Trophoblast cell (in vitro differentiated cells and primary cell): Measurements from ENCODE around the gene STRADA.
"Not testable (repeated sequence)": the region's sequence is repeated elsewhere in the genome, so short reads cannot be mapped to it uniquely, and the experiment has no call there.

Experiments used
- DNase-seq, 2 donors: peaks; one replicate each; pipeline ENCODE4 v3.0.0-alpha.2; 2016
- H2AFZ ChIP-seq: 2 replicates; pipeline ENCODE4 v1.6.1; 2013; ENCODE audit warnings: low read length, moderate library complexity, mild to moderate bottlenecking; ENCODE audit not compliant: insufficient read depth, poor library complexity
- H2AK5ac ChIP-seq: 2 replicates; pipeline ENCODE4 v1.6.1; 2013; ENCODE audit warnings: mild to moderate bottlenecking, low read length
- H2BK120ac ChIP-seq: 2 replicates; pipeline ENCODE4 v1.6.1; 2013; ENCODE audit warnings: low read length, mild to moderate bottlenecking, moderate library complexity; ENCODE audit not compliant: insufficient read depth, poor library complexity
- H2BK12ac ChIP-seq: 2 replicates; pipeline ENCODE4 v1.6.1; 2013; ENCODE audit warnings: mild to moderate bottlenecking, low read length, moderate library complexity
- H2BK5ac ChIP-seq: 2 replicates; pipeline ENCODE4 v1.6.1; 2013; ENCODE audit warnings: low read length, low read depth, moderate library complexity, mild to moderate bottlenecking; ENCODE audit not compliant: poor library complexity
- H3K14ac ChIP-seq: 2 replicates; pipeline ENCODE4 v1.6.1; 2013; ENCODE audit warnings: mild to moderate bottlenecking, low read length
- H3K18ac ChIP-seq: 2 replicates; pipeline ENCODE4 v1.6.1; 2013; ENCODE audit warnings: mild to moderate bottlenecking, low read length
- H3K23ac ChIP-seq: 2 replicates; pipeline ENCODE4 v1.6.1; 2013; ENCODE audit warnings: low read length
- H3K27ac ChIP-seq: 2 replicates; pipeline ENCODE4 v1.5.1; 2013; ENCODE audit warnings: low read depth, mild to moderate bottlenecking, inconsistent platforms, low read length, moderate library complexity
- H3K27me3 ChIP-seq: 2 replicates; pipeline ENCODE4 v1.6.1; 2013; ENCODE audit warnings: inconsistent platforms, mild to moderate bottlenecking, low read length, moderate library complexity; ENCODE audit not compliant: insufficient read depth
- H3K36me3 ChIP-seq, 2 experiments: 1 replicate in 1 of 2; 2 replicates in 1 of 2; pipeline ENCODE4 v1.6.1; 2013; ENCODE audit warnings: low read length in 2 of 2, mild to moderate bottlenecking in 2 of 2, moderate library complexity in 1 of 2; ENCODE audit not compliant: insufficient read depth in 2 of 2, control insufficient read depth in 1 of 2
- H3K4ac ChIP-seq: 2 replicates; pipeline ENCODE4 v1.6.1; 2013; ENCODE audit warnings: low read depth, mild to moderate bottlenecking, low read length, moderate library complexity
- H3K4me1 ChIP-seq, 2 experiments: 1 replicate in 1 of 2; 2 replicates in 1 of 2; pipeline ENCODE4 v1.6.1; 2013; ENCODE audit warnings: low read length in 2 of 2, mild to moderate bottlenecking in 2 of 2, moderate library complexity in 1 of 2; ENCODE audit not compliant: insufficient read depth in 2 of 2, control insufficient read depth in 1 of 2
- H3K4me2 ChIP-seq: 2 replicates; pipeline ENCODE4 v1.6.1; 2013; ENCODE audit warnings: inconsistent platforms, mild to moderate bottlenecking, low read length, moderate library complexity
- H3K4me3 ChIP-seq: 2 replicates; pipeline ENCODE4 v1.5.1; 2013; ENCODE audit warnings: mild to moderate bottlenecking, low read depth, low read length, inconsistent platforms
- H3K79me1 ChIP-seq: one replicate; pipeline ENCODE4 v1.6.1; 2013; ENCODE audit warnings: low read length
- H3K79me2 ChIP-seq: 2 replicates; pipeline ENCODE4 v1.6.1; 2013; ENCODE audit warnings: low read length, mild to moderate bottlenecking; ENCODE audit not compliant: control insufficient read depth, insufficient read depth, poor library complexity
- H3K9ac ChIP-seq: 2 replicates; pipeline ENCODE4 v1.6.1; 2013; ENCODE audit warnings: mild to moderate bottlenecking, low read length
- H3K9me3 ChIP-seq: 2 replicates; pipeline ENCODE4 v1.6.1; 2013; ENCODE audit warnings: low read depth, mild to moderate bottlenecking, control low read depth, inconsistent platforms, low read length; ENCODE audit not compliant: insufficient read depth
- H4K12ac ChIP-seq: 2 replicates; pipeline ENCODE4 v1.6.1; 2013; ENCODE audit warnings: low read depth, mild to moderate bottlenecking, low read length, moderate library complexity
- H4K8ac ChIP-seq: 2 replicates; pipeline ENCODE4 v1.6.1; 2013; ENCODE audit warnings: low read depth, mild to moderate bottlenecking, low read length, moderate library complexity
- H4K91ac ChIP-seq: one replicate; pipeline ENCODE4 v1.6.1; 2013; ENCODE audit warnings: low read depth, mild to moderate bottlenecking, low read length, moderate library complexity
- WGBS: extraction: QIAGEN DNeasy Blood & Tissue Kit; methylation state at CpG from one replicate; pipeline ENCODE4 v1.1.7; 2013; ENCODE audit warnings: missing lambda C conversion rate; ENCODE audit not compliant: insufficient read length, insufficient coverage; ENCODE audit errors: extremely low coverage; 5-methylcytosine and 5-hydroxymethylcytosine counted together

The STRADA gene

GRCh38 chr17:63740464-63741142 is 996 bp downstream of the STRADA start:
- Histone ChIP-seq H3K9ac (peak overlapping the region; percentile 77), H3K79me1 (peaks cover 8% of the 10 kb centered on the region), H3K9me3 (no peaks in the 10 kb centered on the region), H2AK5ac (peak overlapping the region; percentile 69), H2BK12ac (no peak overlapping the region), H2AFZ (no peak overlapping the region), H4K91ac (no peak overlapping the region), H3K27me3 (no peaks in the 10 kb centered on the region), H3K14ac (peak overlapping the region; percentile 68), H4K8ac (no peak overlapping the region), H4K12ac (peak overlapping the region; percentile 44), H2BK5ac (no peak overlapping the region), H3K23ac (no peak overlapping the region), H3K4ac (no peak overlapping the region), H3K4me2 (peak overlapping the region; percentile 71), H3K36me3 (peaks cover 2 to 3% of the 10 kb centered on the region in 2 experiments), H3K4me1 (peaks cover 2 to 5% of the 10 kb centered on the region in 2 experiments), H3K4me3 (peak overlapping the region; percentile 87), H3K27ac (peak overlapping the region; percentile 92), H3K79me2 (peaks cover 5% of the 10 kb centered on the region), H2BK120ac (no peak overlapping the region), H3K18ac (no peak overlapping the region)
- no CpG with 5 or more reads among the region's 12 CpGs for WGBS
- peak in 1 of 2 donors; percentile 15 for DNase-seq

GRCh38 chr17:63735691-63736090 is 5.9 kb downstream of the STRADA start:
- no peak overlapping the region for H2BK12ac ChIP-seq
- H3K9ac ChIP-seq = no peak overlapping the region
- no peaks in the 10 kb centered on the region for H3K27me3 ChIP-seq
- no peak overlapping the region for H2BK5ac ChIP-seq
- H3K27ac ChIP-seq = no peak overlapping the region
- DNase-seq = no peak
- H4K12ac ChIP-seq = no peak overlapping the region
- no peak overlapping the region for H3K4ac ChIP-seq
- no peak overlapping the region for H4K8ac ChIP-seq
- H2AK5ac ChIP-seq = no peak overlapping the region
- H2AFZ ChIP-seq = no peak overlapping the region
- WGBS = no CpG with 5 or more reads among the region's 8 CpGs
- H3K4me3 ChIP-seq = no peak overlapping the region
- H3K9me3 ChIP-seq = no peaks in the 10 kb centered on the region
- no peak overlapping the region for H3K23ac ChIP-seq
- no peaks in the 10 kb centered on the region for H3K79me1 ChIP-seq
- H3K18ac ChIP-seq = no peak overlapping the region
- no peak overlapping the region for H4K91ac ChIP-seq
- peaks cover 0 to 2% of the 10 kb centered on the region in 2 experiments for H3K36me3 ChIP-seq
- H3K14ac ChIP-seq = no peak overlapping the region
- no peak overlapping the region for H3K4me2 ChIP-seq
- H3K79me2 ChIP-seq = no peaks in the 10 kb centered on the region
- no peak overlapping the region for H2BK120ac ChIP-seq
- peaks cover 2 to 3% of the 10 kb centered on the region in 2 experiments for H3K4me1 ChIP-seq

DNA sequence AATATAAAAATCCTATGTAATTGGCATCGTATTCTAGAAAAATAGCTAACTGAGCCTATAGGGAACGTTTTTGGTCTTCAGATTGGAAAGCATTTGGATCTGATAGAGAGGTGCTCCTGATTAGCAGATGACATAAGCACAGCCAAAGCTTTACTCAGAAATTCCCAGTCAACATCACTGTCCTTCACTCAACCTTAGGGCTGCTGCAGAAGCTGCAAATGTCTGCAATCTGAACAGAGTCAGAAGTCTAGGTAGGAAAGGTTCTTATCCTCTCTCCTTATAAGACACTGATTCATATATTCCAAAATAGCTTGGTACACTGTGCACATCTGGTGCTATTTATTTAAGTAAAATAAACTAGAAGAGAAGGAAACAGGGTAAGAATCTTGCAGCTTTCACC is 19.2 kb downstream of the STRADA start:
- WGBS = no CpG with 5 or more reads among the region's 2 CpGs
- Histone ChIP-seq H3K23ac (no peak overlapping the region), H3K18ac (no peak overlapping the region), H4K12ac (no peak overlapping the region), H2BK12ac (no peak overlapping the region), H3K4me3 (no peak overlapping the region), H3K79me2 (no peaks in the 10 kb centered on the region), H2BK120ac (no peak overlapping the region), H3K9me3 (no peaks in the 10 kb centered on the region), H2AK5ac (no peak overlapping the region), H3K4ac (no peak overlapping the region), H4K8ac (no peak overlapping the region), H3K79me1 (no peaks in the 10 kb centered on the region), H2AFZ (no peak overlapping the region), H3K4me1 (no peaks in the 10 kb centered on the region), H3K14ac (no peak overlapping the region), H3K9ac (no peak overlapping the region), H3K27ac (no peak overlapping the region), H2BK5ac (no peak overlapping the region), H4K91ac (no peak overlapping the region), H3K27me3 (no peaks in the 10 kb centered on the region), H3K4me2 (no peak overlapping the region), H3K36me3 (peaks cover 0 to 2% of the 10 kb centered on the region in 2 experiments)
- DNase-seq = no peak

- H3K27me3 ChIP-seq, DNase-seq: not testable (repeated sequence)
- no CpG with 5 or more reads among the region's 5 CpGs for WGBS
Measured at GRCh38 chr17:63720194-63720593, 21.4 kb downstream of the STRADA start.

More at GRCh38 chr17:63720194-63720593, 21.4 kb downstream of the STRADA start:
- H2BK5ac ChIP-seq, H2BK12ac ChIP-seq, H4K12ac ChIP-seq, H3K9me3 ChIP-seq, H3K4me2 ChIP-seq, H3K23ac ChIP-seq, H3K4me3 ChIP-seq, H3K79me2 ChIP-seq, H3K14ac ChIP-seq, H2AK5ac ChIP-seq, H3K4me1 ChIP-seq, H3K27ac ChIP-seq, H2AFZ ChIP-seq, H4K8ac ChIP-seq, H2BK120ac ChIP-seq, H3K79me1 ChIP-seq, H3K4ac ChIP-seq, H3K18ac ChIP-seq, H3K9ac ChIP-seq, H3K36me3 ChIP-seq, H4K91ac ChIP-seq: not testable (repeated sequence)
